ENCODE results near the gene IGF2BP2.

DNA sequence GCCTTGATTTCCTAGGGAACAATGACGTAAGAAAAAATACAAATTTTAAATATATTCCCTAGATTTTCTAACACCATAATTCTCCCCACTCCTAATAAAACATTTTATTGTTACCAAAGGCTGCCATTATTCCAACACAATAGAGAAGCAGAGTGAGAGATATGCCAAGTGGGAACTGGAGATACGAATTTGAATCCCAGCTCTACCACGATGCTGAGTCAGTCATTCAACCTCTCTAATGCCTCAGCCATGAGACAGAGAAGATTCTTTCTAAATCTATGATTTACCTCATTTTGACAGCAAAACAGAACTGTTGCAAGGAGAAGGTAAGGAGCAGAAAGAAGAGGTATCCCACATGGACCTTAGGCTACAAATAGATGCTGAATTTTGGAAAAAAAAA is 112.5 kb downstream of the IGF2BP2 start:
- TF ChIP-seq, protein P1, sequence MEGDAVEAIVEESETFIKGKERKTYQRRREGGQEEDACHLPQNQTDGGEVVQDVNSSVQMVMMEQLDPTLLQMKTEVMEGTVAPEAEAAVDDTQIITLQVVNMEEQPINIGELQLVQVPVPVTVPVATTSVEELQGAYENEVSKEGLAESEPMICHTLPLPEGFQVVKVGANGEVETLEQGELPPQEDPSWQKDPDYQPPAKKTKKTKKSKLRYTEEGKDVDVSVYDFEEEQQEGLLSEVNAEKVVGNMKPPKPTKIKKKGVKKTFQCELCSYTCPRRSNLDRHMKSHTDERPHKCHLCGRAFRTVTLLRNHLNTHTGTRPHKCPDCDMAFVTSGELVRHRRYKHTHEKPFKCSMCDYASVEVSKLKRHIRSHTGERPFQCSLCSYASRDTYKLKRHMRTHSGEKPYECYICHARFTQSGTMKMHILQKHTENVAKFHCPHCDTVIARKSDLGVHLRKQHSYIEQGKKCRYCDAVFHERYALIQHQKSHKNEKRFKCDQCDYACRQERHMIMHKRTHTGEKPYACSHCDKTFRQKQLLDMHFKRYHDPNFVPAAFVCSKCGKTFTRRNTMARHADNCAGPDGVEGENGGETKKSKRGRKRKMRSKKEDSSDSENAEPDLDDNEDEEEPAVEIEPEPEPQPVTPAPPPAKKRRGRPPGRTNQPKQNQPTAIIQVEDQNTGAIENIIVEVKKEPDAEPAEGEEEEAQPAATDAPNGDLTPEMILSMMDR (IDR thresholded peaks at IDR 0.05), result no peak
- no peak for TF ChIP-seq EP300 (IDR thresholded peaks at IDR 0.05)
